Glomerular visceral epithelial cell (primary cell): ENCODE data around the gene PSMC4.
"Not testable (repeated sequence)": the region's sequence is repeated elsewhere in the genome, so short reads cannot be mapped to it uniquely, and the experiment has no call there.

Experiments
- DNase-seq: peaks from one replicate; pipeline ENCODE4 v3.0.0-alpha.2; 2016; ENCODE audit errors: extremely low spot score

The PSMC4 gene

DNA sequence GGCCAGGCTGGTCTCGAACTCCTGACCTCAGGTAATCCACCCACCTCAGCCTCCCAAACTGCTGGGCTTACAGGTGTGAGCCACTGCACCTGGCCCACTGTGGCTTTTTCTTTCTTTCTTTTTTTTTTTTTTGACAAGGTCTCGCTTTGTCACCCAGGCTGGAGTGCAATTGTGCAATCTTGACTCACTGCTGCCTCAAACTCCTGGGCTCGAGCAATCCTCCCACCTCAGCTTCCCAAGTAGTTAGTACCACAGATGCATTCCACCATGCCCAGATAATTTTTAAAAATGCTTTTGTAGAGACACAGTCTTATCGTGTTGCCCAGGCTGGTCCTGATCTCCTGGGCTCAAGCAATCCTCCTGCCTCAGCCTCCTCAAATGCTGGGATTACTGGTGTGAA is 24.4 kb upstream of the PSMC4 start:
- peak; percentile 65 for DNase-seq

DNA sequence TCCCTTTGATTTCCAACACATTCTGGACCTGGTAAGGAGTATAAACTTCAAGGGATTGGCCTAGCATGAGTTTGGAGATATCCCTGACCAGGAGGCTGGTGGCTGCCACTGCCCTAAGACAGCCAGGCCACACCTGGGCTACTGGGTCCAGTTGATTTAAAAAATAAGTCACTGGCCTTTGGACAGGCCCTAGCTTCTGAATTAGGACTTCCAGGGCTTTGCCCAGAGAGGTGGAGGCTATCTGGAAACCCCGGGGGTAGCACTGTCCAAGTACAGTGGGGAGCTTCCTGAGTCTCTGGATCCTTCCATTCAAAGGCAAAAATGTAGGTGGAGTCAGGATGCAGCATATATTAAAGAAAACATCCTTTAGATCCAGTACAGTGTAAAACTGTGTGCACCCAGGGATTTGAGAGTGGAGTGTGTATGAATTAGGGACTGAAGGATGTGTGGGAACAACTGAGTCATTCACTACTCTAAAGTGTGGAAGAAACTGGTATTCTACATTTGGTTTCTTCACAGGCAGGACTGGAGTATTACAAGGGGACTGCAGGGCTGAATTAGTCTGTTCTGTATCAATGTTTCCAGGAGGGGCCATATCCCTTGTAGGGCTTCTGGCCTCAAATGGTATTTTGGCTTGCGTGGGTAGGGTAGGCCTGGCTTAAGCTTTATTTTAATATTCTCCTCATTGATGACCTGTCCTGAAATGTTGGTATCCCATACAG is 21.8 kb upstream of the PSMC4 start:
- no peak for DNase-seq

DNA sequence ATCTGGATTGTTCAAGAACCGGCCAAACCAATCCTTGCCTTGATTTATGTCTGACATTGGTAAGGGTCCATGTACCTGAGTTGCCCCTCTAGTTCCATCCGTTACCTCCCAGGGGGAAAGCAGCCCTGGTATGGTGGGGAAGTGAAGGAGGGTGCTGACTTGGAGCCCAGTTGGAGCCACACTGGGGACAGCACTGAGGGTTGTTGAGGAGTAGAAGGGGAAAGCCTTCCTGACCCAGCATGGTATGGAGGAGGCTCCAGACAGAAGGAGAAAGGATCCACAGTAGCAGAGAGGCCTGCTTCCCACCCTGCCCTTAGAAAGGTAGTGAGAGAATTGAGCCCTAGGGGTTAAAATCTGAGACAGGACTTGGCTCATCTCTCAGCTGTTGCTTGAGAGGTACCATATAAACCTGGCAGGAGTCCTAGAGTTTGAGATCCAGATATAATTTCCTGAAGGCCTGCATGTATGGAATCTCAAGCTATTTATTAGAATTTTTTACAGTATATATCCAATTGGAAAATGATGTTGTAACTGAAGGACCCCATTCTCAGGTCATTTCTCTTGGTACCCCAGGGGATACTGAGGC is 19.8 kb upstream of the PSMC4 start:
- DNase-seq = no peak

DNA sequence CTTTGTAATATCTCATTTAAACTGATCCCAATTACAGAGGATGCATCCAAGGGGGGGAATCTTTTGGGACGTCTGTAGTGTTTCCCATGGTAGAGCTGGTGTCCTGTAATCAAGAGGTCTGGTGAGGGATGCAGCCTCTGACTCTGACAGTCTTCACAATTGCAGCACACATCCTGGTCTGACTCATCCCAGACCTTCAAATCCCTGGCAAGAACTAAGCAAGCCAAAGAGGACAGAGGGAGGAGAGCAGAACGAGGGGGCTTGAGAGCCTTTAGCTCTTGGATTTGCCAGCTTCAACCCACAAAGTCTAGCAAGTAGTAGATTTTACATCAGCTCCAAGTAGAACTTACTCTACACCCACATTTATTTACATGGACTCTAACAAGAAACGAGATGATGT is 19.3 kb upstream of the PSMC4 start:
- DNase-seq = peak; percentile 58

DNA sequence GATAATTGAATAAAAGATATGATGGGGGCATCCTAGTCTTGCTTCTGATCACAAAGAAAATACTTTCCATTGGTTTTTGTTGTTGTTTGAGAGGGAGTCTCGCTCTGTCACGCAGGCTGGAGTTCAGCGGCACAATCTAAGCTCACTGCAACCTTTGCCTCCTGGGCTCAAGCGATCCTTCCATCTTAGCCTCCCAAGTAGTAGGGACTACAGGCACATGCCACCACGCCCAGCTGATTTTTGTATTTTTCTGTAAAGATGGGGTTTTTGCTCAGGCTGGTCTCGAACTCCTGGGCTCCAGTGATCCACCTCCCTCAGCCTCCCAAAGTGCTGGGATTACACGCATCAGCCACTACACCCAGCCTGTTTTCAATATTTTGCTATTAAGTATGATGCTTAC is 17.1 kb upstream of the PSMC4 start:
- no peak for DNase-seq

DNA sequence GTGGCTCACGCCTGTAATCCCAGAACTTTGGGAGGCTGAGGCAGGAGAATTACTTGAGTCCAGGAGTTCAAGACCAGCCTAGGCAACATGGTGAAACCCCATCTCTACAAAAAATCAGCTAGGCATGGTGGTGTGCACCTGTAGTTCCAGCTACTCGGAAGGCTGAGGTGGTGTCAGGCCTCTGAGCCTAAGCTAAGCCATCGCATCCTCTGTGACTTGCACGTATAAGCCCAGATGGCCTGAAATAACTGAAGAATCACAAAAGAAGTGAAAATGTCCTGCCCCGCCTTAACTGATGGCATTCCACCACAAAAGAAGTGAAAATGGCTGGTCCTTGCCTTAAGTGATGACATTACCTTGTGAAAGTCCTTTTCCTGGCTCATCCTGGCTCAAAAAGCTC is 13.1 kb upstream of the PSMC4 start:
- not testable (repeated sequence) for DNase-seq

DNA sequence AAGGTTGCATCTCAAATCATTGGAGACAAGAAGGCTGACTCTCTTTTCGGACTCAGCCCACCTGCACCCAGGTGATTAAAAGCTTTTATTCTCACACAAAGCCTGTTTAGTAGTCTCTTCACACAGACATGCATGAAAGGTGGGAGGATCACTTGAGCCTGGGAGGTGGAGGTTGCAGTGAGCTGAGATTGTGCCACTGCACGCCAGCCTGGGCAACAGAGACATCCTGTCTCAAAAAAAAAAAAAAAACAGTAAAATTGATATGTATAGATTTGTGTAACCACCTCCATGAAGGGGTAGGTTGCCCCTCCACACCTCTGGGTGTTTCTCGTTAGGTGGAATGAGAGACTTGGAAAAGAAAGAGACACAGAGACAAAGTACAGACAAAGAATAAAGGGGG is 12.0 kb upstream of the PSMC4 start:
- DNase-seq = not testable (repeated sequence)

DNA sequence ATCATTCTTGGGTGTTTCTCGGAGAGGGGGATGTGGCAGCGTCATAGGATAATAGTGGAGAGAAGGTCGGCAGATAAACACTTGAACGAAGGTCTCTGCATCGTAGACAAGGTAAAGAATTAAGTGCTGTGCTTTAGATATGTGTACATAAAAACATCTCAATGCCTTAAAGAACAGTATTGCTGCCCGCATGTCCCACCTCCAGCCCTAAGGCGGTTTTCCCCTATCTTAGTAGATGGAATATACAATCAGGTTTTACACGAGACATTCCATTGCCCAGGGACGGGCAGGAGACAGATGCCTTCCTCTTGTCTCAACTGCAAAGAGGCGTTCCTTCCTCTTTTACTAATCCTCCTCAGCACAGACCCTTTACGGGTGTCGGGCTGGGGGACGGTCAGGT is 11.6 kb upstream of the PSMC4 start:
- DNase-seq = not testable (repeated sequence)

DNA sequence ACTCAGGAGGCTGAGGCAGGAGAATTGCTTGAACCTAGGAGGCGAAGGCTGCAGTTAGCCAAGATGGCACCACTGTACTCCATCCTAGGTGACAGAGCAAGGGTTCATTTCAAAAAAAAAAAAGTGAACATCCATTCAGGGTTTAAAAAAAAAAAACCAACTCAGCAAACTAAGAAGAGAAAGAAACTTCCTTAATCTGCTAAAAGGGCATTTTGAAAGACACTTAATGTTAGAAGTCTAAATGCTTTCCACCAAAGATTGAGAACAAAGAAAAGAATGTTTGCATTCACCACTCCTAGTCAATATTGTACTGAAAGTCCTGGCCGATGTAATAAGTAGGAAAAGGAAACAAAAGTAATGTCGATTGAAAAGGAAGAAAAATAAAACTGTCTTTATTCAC is 7.1 kb upstream of the PSMC4 start:
- no peak for DNase-seq

DNA sequence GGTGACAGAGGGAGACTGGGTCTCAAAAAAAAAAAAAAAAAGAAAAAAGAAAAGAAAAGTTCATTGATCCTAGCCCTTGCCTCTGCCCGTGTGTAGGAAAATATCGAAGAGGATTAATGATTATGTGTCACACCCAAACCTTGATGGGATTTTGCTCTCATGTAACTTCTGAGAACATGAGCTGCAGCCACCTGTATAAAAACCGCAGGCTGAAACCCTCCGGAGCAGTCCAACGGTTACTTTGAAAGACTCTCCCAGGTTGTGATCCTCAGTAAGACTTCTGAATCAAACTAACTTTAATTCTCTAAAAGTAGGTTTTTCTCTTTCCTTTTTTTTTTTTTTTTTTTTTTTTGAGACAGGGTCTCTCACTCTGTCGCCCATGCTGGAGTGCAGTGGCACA is 4.3 kb upstream of the PSMC4 start:
- DNase-seq = no peak

DNA sequence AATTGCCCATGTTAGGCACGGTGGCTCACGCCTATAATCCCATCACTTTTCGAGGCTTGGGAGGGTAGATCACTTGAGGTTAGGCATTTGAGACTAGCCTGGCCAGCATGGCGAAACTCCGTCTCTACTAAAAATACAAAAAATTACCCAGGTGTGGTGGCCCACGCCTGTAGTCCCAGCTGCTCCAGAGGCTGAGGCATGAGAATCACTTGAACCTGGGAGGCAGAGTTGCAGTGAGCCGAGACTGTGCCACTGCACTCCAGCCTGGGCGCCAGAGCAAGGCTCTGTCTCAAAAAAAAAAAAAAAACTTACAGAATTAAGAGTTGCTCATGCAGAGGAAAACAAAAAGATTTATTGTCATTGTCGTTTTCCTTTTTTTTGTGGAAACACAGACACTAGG is 3.4 kb upstream of the PSMC4 start:
- DNase-seq = no peak

DNA sequence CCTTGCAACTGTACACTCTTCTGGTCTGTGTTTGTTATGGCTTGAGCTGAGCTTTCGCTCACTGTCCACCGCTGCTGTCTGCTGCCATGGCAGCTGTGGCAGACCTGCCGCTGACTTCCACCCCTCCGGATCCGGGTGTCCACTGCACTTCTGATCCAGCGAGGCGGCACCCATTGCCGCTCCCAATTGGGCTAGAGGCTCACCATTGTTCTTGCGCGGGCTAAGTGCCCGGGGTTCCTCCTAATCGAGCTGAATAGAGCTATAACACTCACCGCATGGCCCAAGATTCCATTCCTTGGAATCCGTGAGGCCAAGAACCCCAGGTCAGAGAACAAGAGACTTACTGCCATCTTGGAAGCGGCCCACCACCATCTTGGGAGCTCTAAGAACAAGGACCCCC is 2.2 kb upstream of the PSMC4 start:
- DNase-seq = no peak

DNA sequence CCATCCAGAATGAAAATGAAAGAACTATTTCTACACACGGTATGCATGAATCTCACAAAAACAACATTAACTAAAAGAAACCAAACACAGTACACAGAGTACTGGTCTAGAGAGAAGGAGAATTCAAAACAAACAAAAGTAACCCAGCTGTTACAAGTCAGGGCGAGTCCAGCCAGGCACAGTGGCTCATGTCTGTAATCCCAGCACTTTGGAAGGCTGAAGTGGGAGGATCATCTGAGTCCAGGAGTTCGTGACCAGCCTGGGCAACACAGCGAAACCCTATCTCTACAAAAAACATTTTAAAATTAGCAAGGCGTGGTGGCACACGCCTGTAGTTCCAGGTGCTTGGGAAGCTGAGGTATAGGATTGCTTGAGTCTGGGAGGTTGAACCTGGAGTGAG is 1.7 kb upstream of the PSMC4 start:
- DNase-seq = no peak

DNA sequence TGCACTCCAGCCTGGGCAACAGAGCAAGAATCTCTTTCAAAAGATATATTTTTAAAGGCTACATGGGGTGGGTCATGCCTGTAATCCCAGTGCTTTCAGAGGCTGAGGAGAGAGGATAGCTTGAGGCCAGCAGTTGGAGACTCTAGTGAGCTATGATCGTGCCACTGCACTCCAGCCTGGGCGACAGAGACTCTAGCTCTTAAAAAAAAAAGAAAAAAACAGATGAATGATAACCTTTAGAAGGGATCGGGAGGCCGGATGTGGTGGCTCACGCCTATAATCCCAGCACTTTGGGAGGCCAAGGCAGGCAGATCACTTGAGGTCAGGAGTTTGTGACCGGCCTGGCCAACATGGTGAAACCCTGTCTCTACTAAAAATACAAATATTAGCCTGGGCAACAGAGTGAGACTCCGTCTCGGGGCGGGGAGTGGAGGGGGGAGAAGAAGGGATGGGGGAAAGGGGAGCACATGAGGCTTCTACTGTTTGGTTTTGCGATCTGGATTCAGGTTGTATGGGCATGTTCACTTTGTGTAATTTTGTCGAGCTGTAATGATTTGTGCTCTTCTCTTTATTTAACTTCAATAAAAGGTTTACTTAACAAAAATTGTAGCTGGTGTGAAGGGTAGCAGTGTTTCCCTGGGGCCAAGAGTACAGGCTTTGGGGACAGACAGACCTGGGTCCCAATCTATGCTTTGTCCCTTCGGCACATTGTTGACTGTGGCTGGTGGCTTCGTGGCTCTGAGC is 1.1 kb upstream of the PSMC4 start:
- no peak for DNase-seq

DNA sequence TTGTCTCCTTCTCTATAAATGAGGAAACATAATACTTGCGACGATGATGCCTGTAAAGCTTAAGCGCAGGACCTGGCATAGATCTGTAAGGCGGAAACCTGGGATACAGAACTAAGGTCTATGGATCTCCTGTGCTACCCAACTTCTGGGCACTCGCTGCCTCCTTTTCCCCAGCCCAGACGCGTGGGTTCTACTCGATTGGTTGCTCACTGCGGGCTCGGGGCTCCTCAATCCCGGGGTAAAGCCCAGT is 615 bp upstream of the PSMC4 start:
- DNase-seq = no peak

DNA sequence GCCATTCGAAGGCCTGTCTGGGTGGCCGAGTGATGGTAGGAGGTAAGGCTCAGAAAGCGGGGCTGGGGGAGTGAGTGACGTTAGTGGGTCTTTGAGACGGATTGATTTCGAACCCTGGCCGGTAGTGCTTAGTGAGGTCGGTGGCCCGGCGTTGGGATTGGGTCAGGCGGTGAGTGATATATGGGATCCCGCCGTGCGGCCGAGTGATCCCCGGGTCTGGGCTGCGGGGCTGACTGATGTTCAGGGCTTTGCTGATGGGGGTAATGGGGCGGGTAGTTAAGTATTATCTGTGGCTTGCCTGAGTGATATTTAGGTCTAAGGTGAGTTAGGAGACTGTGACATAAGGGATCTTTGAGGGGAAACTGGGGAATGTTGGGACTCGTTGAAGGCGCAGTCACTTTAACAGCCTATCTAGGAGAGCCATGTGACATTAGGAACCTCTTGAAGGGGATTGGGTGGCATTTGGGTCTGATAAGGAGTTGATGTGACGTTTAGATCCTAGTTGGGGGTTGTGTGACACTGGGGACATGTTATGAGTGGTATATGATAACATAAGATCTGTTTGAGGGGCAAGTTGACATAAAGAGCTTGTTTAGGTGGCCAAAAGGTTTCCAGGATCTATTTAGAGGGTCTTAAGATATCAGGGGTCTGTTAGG is 543 bp downstream of the PSMC4 start:
- no peak for DNase-seq

DNA sequence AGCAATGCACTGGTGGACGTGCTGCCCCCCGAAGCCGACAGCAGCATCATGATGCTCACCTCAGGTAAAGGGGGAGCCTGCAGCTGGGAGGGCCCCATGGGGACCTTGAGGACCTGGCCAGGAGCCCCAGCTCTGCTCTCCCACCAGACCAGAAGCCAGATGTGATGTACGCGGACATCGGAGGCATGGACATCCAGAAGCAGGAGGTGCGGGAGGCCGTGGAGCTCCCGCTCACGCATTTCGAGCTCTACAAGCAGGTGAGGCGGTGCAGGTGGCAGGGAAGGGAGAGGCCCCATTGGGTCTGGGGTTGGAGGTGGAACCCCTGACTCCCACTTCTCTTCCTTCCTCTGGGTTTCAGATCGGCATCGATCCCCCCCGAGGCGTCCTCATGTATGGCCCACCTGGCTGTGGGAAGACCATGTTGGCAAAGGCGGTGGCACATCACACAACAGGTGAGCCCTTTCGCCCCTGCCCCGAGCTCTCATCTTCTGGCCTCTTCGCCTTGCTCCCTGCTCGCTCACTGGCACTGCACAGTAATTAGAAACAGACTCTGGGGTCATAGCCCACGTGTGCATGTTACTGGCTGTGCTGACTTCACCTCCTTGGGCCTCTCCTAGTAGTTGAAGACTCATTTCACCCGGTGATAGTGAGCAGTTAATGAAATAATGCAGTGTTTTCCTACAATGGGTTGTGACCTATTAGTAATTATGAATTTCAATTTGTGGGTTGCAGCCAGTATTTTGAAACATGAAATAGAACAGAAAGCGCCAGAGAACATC is 3.6 kb downstream of the PSMC4 start:
- DNase-seq = no peak

DNA sequence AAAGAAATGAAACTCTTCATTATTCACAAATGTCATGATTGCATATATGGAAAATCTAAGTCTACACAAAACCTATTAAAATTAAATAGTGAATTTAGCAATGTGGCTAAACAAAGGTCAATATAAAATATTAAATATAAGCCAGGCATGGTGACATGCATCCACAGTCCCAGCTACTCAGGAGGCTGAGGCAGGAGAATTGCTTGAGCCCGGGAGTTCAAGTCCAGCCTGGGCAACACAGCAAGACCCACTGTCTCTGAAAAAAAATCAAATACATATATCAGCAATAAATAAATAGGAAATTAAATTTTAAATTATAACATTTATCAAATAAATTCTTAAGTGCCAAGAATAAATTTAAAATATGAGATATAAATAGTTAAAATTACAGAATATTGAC is 11.9 kb downstream of the PSMC4 start:
- DNase-seq = no peak

DNA sequence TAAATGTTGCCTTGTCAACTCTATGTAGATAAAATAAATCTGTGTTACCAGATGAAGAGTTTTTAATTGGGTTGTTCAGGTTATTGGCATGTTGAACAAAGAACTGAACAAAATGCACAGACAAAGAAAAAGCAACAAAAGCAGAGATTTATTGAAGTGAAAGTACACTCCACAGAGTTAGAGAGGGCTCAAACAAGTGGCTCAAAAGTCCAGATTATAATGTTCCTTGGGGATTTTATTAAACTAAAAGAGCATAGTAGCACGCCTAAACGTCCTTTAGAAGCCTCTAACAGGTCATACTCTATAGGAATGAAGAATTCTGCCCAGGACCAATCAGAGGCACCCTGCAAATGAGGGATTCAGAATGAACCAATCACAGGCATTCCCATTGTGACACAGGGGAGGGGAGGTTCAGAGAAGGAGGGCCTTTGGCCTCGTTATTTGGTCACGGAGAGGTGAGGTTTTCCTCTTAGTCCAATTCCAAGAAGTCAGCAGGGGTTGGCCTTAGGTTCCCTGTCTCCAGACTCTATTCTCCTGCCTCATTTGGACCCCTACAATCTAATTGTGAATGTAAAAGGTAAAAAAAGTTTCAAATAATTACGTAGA is 12.8 kb downstream of the PSMC4 start:
- DNase-seq = no peak

DNA sequence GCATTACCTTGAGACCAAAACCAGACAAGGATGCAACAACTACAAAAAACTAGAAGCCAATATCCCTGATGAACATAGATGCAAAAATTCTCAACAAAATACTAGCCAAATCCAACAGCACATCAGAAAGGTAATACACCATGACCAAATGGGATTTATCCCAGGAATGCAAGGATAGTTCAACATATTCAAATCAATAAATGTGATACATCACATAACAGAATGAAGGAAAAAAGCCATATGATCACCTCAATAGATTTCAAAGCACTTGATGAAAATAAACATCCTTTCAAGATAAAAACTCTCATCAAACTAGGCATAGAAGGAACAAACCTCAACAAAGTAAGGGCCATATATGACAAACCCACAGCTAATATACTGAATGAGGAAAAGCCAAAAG is 15.7 kb downstream of the PSMC4 start:
- no peak for DNase-seq

DNA sequence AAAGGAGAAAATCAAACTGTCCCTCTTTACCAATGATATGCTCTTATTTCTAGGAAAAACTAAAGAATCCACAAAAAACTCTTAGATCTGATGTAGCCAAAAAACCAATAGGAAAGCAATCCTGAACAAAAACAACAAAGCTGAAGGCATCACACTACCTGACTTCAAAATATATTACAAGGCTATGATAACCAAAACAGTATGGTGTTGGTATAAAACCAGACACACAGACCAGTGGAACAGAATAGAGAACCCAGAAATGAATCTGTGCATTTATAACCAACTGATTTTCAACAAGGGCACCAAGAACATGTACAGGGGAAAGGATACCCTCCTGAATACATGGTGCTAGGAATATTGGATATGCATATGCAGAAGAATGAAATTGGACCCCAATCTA is 16.2 kb downstream of the PSMC4 start:
- no peak for DNase-seq

DNA sequence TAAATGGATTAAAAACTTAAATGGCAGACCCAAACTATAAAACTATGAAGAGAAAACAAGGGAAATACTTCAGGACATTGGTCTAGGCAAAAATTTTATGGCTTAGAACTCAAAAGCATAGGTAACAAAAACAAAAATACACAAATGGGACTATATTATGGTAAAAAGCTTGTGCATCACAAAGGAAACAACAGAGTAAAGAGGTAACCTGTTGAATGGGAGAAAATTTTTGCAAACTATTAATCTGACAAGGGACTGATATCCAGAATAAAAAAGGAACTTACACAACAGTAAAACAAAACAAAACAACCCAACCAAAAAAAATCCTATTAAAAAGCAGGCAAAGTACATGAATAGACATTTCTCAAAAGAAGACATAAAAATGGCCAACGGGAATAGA is 16.6 kb downstream of the PSMC4 start:
- DNase-seq = no peak
